ENCODE results near the gene NOX3. TPM values are rescaled to one million over a fixed set of nuclear protein-coding genes. Genes with fewer than 3 reads are reported as not detected.

Gene NOX3
- total and polyA plus RNA-seq, 8 donors = not detected

- peaks cover 0 to 2% (median under 1%) of the 10 kb centered on the region in 4 donors for H3K4me1 ChIP-seq
- TF ChIP-seq POLR2A (IDR thresholded peaks at IDR 0.05) (no peak), POLR2AphosphoS5 (IDR thresholded peaks at IDR 0.05) (no peak), EP300 (IDR thresholded peaks at IDR 0.05) (no peak), CTCF (IDR thresholded peaks at IDR 0.05) (no peak)
- no peak overlapping the region for H3K27ac ChIP-seq
- no peak overlapping the region for H3K4me3 ChIP-seq
- 88 to 100% (median 93%) methylated on average over 1 of the region's 1 CpG for whole genome bisulfite sequencing, 5 donors
- no peaks in the 10 kb centered on the region for H3K36me3 ChIP-seq
- no peaks in the 10 kb centered on the region for H3K9me3 ChIP-seq
- intact Hi-C loops (cut with DNase I; ENCODE audit: low total_unique reads) = no loop called here
- DNase-seq = peak in 1 of 2 donors; percentile 14
- no peaks in the 10 kb centered on the region for H3K27me3 ChIP-seq
Measured at GRCh38 chr6:155412335-155412734, 43.3 kb downstream of the NOX3 start.

- Histone ChIP-seq H3K36me3 (no peaks in the 10 kb centered on the region), H3K27me3 (no peaks in the 10 kb centered on the region), H3K4me3 (no peak overlapping the region), H3K4me1 (no peaks in the 10 kb centered on the region), H3K9me3 (no peaks in the 10 kb centered on the region), H3K27ac (no peak overlapping the region)
- intact Hi-C loops (cut with DNase I; ENCODE audit: low total_unique reads) = no loop called here
- WGBS, 5 donors = 64 to 75% (median 69%) methylated on average over 10 of the region's 10 CpGs
- DNase-seq = no peak
- TF ChIP-seq POLR2A (IDR thresholded peaks at IDR 0.05) (no peak), POLR2AphosphoS5 (IDR thresholded peaks at IDR 0.05) (no peak), EP300 (IDR thresholded peaks at IDR 0.05) (no peak), CTCF (IDR thresholded peaks at IDR 0.05) (no peak)
Measured at GRCh38 chr6:155411154-155412052, 44.2 kb downstream of the NOX3 start.

- H3K27ac ChIP-seq = no peak overlapping the region
- intact Hi-C loops (cut with DNase I; ENCODE audit: low total_unique reads) = no loop called here
- no peaks in the 10 kb centered on the region for H3K36me3 ChIP-seq
- WGBS, 5 donors = 78 to 96% (median 88%) methylated on average over 4 of the region's 4 CpGs
- no peak overlapping the region for H3K4me3 ChIP-seq
- H3K27me3 ChIP-seq = no peaks in the 10 kb centered on the region
- H3K4me1 ChIP-seq = no peaks in the 10 kb centered on the region
- no peaks in the 10 kb centered on the region for H3K9me3 ChIP-seq
- TF ChIP-seq POLR2A (IDR thresholded peaks at IDR 0.05) (no peak), EP300 (IDR thresholded peaks at IDR 0.05) (no peak), CTCF (IDR thresholded peaks at IDR 0.05) (no peak), POLR2AphosphoS5 (IDR thresholded peaks at IDR 0.05) (no peak)
- no peak for DNase-seq
Measured at GRCh38 chr6:155409391-155409790, 46.2 kb downstream of the NOX3 start.

GRCh38 chr6:155408981-155409380 is 46.7 kb downstream of the NOX3 start:
- WGBS, 5 donors = 84 to 93% (median 92%) methylated on average over 9 of the region's 9 CpGs
- H3K27ac ChIP-seq = no peak overlapping the region
- no peak overlapping the region for H3K4me3 ChIP-seq
- H3K9me3 ChIP-seq = no peaks in the 10 kb centered on the region
- no peaks in the 10 kb centered on the region for H3K36me3 ChIP-seq
- no peaks in the 10 kb centered on the region for H3K4me1 ChIP-seq
- TF ChIP-seq POLR2A (IDR thresholded peaks at IDR 0.05) (no peak), CTCF (IDR thresholded peaks at IDR 0.05) (no peak), EP300 (IDR thresholded peaks at IDR 0.05) (no peak), POLR2AphosphoS5 (IDR thresholded peaks at IDR 0.05) (no peak)
- intact Hi-C loops (cut with DNase I; ENCODE audit: low total_unique reads) = no loop called here
- DNase-seq = no peak
- H3K27me3 ChIP-seq = no peaks in the 10 kb centered on the region
